Tibial nerve (tissue), 4 donors: ENCODE data around the gene ISG20.
"Not testable (repeated sequence)": the region's sequence is repeated elsewhere in the genome, so short reads cannot be mapped to it uniquely, and the experiment has no call there.

Source experiments
- CTCF ChIP-seq, 5 experiments: fragments of 200-600 bp in 3 of 5; fragments of 450-650 bp in 2 of 5; sonication (generic) in 3 of 5; IDR thresholded peaks; one replicate each; pipeline ENCODE4 v1.5.1; 2016 to 2019; ENCODE audit warnings: antibody characterized with exemption in 5 of 5, mild to moderate bottlenecking in 3 of 5, moderate library complexity in 2 of 5
- EP300 ChIP-seq, 2 donors: sonication (generic); formaldehyde crosslinking; IDR thresholded peaks; one replicate each; pipeline ENCODE4 v1.6.1; 2017; ENCODE audit warnings: antibody characterized with exemption in 2 of 2, mild to moderate bottlenecking in 1 of 2
- POLR2A ChIP-seq, 2 donors: fragments of 450-650 bp; IDR thresholded peaks; one replicate each; pipeline ENCODE4 v1.6.1; 2017; ENCODE audit warnings: antibody characterized with exemption in 2 of 2, mild to moderate bottlenecking in 2 of 2, moderate library complexity in 2 of 2

DNA sequence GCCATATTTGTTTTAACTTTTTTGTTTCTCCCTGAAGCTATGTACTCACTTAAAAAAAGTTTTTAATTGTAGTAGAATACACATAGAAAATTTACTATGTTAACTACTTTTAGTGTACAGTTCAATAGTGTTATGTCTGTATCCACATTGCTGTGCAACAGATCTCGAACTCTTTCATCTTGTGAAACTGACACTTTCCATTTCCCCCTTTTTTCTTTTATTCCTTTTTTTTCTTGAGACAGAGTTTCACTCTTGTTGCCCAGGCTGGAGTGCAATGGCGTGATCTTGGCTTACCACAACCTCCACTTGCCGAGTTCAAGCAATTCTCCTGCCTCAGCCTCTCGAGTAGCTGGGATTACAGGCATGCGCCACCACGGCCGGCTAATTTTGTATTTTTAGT is 6.0 kb upstream of the ISG20 start:
- not testable (repeated sequence) for TF ChIP-seq CTCF, POLR2A, EP300 (IDR thresholded peaks at IDR 0.05)
